Amniotic stem cell (primary cell): ENCODE measurements around the gene KDM4E.
"Not testable (repeated sequence)": the region's sequence is repeated elsewhere in the genome, so short reads cannot be mapped to it uniquely, and the experiment has no call there.

ENCODE experiments used
- DNase-seq: peaks from one replicate; lab custom pipeline; 2025; lab: John Stamatoyannopoulos, UW

Gene KDM4E

DNA sequence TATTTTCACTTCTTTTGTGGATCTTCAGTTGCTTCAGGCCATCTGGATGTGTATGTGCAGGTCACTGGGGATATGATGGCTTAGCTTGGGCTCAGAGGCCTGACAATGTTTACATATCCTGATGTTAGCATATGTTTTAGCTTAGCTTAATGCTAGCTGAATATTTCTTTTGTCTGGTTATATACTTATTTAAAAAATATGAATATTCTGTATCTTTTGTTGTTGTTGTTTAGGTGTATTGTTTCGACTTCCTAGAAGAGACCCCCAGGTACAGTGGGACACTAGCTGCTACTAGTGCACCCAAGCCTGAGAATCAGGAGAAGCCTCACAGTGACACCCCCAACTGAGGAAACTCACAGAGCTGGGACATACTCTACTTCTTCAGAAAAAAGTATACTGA, at the start of gene KDM4E:
KDM4E (plus strand) TSS at position 301 of the 400 bp plus-strand sequence. CDS start 300 bp downstream, outside the sequence.
- no peak for DNase-seq

DNA sequence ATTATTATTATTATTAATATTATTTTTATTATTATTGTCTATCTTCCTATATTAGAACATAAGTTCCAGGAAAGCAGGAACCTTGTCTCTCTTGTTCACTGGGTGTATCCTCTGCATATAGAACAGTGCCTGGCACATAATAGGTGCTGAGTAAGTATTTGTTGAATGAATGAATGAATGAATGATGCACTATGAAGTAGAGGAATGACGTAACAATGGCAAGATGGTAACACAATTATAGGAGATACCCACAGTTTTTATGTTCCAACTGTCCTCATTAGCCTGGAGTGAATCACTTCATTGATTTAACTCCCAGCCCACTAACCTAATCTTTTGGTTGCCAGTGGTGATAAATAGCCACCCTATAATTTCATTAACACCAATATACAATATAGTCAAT, 49.5 kb upstream of the KDM4E start:
- DNase-seq, result no peak

DNA sequence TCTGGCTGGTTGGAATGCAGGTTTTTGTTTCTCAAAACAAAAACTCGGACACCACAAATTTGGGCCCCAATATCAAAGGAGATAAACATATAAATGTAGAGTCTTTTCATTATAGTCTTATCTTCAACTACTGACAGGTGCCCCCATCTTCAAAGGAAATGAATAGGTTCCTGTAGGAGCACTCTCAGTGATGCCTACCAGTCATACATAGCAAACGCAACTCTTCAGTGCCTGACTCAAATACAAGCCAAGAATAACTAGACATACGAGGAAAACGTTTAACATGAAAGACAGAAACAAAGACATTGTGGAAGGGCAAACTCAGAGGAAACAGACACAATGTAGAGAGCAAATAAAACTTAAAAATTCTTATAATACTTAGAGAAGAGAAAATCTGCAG, 37.7 kb upstream of the KDM4E start:
- no peak for DNase-seq

DNA sequence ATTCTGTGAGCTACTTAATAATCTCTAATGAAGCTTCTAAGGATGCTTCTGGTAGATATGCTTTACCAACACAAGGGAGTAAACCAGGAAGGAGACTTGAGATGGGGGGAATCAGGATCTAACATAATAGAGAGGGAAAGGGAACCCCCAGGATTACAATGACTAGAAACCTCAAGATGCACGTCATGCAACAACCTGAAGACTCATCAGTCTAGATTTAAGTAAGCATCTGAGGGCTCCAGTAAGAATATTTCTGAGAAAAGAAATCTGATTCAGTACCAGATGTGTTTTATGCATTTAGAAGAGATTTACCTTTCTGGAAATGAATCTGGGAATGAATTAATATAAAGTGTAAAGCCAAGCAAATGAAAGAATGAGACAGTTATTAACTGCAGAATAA, 36.3 kb upstream of the KDM4E start:
- no peak for DNase-seq

DNA sequence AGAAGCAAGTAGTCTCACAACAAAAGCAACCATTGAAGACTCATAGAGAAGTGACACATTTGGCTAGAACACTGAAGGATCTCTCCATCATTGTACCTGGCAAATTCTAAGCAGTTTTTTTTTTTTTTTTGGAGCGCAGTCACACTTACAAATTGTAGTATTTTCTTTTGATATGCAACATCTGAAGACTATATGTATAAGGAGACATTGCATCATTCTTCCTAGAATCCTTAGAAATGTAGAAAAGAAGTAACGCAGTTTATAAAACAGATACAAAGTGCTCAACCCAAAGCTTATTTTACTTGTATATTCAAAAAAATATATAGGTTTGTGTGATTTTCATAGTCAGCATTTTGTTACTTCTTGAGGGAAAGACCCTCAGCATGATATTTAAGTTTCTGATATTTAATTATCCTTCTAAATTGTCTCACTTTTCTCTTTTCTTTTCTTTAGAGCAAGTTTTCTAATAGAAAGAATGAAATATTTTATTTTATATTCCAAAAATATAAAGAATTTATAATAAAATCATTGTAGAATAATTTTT, 31.6 kb upstream of the KDM4E start:
- DNase-seq, result no peak

DNA sequence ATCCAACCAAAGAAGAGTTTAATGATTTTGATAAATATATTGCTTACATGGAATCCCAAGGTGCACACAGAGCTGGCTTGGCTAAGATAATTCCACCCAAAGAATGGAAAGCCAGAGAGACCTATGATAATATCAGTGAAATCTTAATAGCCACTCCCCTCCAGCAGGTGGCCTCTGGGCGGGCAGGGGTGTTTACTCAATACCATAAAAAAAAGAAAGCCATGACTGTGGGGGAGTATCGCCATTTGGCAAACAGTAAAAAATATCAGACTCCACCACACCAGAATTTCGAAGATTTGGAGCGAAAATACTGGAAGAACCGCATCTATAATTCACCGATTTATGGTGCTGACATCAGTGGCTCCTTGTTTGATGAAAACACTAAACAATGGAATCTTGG, 27.6 kb upstream of the KDM4E start:
- DNase-seq, result no peak

DNA sequence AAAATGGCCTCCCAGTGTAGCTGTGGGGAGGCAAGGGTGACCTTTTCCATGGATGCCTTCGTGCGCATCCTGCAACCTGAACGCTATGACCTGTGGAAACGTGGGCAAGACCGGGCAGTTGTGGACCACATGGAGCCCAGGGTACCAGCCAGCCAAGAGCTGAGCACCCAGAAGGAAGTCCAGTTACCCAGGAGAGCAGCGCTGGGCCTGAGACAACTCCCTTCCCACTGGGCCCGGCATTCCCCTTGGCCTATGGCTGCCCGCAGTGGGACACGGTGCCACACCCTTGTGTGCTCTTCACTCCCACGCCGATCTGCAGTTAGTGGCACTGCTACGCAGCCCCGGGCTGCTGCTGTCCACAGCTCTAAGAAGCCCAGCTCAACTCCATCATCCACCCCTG, 26.8 kb upstream of the KDM4E start:
- DNase-seq, result no peak

DNA sequence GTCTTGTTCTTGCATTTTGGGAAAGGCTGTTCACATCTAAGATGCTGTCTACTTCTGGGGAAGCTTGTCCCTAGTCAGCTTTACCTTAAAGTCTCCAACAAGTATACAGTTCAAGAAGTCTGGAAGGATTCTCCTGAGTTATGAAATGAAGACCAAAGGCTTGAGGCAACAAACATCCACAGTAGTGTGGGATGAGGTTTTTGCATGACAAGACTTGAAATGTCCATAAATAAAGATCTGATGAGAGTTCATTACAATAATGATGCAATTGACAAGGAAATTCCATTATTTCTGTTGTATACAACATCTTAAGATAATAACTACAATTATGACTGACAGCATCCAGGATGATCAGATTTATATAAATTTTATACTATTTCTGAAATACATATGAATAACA, 21.3 kb upstream of the KDM4E start:
- DNase-seq, result no peak

DNA sequence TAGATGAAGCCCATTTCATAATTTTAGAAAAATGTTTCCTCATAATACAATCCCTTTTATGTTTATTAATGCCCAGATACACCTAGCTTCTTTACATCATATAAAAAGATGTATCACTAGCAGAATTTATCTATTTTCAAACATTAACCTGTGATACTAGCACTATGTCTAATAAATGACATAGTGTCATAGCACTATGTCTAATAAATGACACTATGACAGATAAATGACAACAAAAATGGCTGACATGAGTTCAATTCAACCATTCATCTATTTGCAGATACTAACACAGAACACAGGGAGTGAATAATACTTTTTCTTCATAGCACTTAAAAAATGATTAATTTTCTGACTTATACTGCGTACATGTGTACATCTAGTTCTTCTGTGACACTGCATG, 19.4 kb upstream of the KDM4E start:
- DNase-seq, result no peak

DNA sequence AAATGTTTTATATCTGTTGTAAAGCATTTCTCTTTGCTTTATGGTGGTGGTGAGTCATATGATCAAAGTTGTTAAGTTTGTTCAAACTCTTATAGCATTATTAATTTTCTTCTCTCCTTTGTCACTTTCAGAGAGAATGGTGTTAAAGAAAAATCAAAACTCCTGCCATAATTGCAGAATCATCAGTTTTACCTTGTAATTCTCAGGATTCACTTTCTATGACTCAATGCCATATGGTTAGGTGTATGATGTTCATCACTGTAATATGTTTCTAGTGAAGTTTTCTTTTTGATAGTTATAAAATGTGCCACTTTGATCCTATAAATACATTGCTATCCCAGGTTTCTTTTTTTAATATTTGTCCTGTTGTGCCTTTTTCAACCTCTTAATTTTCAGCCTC, 13.7 kb upstream of the KDM4E start:
- no peak for DNase-seq

DNA sequence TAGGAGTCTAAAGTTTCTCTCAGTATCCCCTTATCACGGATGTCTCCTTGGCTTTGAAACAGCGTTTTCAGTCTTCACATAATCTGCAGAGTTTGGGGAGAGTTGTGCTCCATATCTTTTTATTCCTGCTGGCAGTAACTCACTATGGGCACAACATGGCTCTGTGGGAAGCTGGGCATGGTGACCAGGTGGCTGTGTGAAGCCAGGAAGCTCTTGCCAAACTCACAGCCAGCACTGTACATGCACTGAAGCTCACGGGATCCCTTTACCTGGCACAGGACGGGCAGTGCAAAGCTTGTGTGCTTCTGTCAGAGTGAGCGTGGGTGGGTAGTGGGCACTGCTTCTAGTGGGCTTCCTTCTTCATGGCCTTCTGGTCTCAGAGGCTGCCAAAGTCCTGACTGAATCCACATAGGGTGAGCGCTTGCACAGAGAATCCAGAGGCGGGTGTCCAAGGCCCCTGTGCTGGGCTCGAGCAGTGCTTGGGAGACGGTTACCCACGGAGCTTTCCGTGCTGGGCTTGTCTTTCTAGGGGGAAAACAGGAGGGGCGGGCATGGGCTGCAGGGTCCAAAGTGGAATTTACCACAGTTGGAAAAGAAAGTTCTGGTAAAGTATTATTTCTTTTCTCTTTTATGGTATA, 10.8 kb upstream of the KDM4E start:
- DNase-seq, result no peak

DNA sequence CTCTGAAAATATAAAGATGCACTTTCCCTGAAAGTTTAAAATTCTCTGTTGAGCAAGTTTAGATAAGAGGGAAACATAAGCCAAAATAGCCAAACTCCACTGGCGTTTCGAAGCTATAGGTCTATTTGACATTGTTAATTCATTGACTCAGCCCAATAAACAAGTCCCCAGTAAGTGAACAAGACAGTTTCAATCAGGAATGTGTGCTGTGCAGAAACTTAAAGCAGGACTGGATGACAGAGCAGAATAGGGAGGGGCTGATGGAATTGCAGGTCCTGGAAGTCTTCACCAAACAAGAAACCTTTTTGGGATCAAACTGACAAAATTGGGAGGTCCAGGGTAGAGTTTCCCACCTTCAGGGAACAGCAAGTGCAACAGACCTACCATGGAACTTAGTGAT, 8.9 kb upstream of the KDM4E start:
- DNase-seq, result no peak

DNA sequence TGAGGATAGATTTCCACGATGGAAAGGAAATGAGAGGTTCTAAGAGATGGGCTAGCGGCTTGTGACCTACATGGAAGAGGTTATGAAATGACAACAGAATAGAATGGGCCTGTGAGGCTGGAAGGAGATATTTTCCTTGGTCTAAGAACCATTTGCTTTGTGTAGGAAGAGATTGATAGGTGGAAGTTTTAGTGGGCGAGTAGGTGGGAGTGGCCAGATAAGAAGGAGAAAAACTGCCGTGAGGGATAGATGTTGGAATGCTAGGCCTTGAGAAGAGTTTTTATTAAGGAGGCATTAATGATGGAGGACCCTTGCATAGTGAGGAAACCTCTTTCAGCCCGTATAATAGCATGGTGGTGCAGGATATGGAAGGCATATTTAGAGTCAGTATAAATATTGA, 3.6 kb upstream of the KDM4E start:
- DNase-seq, result not testable (repeated sequence)

DNA sequence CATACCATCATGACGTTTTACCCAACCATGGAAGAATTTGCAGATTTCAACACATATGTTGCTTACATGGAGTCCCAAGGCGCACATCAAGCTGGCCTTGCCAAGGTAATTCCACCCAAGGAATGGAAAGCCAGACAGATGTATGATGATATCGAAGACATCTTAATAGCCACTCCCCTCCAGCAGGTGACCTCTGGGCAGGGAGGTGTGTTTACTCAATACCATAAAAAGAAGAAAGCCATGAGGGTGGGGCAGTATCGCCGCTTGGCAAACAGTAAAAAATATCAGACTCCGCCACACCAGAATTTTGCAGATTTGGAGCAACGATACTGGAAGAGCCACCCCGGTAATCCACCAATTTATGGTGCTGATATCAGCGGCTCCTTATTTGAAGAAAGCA, 536 bp downstream of the KDM4E start:
- DNase-seq, result not testable (repeated sequence)

DNA sequence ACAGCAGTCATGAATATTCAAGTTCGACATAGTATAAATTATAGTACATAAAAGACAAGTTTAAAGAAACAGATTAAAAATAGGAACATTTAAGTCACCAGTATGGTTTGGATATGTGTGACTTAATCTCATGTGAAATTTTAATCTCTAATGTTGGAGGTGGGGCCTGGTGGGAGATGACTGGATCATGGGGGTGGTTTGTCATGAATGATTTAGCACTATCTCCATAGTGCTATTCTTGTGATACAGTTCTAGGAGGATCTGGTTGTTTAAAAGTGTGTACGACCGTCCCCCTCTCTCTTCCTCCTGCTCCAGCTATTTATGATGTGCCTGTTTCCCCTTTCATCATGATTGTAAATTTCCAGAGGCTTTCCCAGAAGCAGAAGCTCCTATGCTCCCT, 3.3 kb downstream of the KDM4E start:
- no peak for DNase-seq

DNA sequence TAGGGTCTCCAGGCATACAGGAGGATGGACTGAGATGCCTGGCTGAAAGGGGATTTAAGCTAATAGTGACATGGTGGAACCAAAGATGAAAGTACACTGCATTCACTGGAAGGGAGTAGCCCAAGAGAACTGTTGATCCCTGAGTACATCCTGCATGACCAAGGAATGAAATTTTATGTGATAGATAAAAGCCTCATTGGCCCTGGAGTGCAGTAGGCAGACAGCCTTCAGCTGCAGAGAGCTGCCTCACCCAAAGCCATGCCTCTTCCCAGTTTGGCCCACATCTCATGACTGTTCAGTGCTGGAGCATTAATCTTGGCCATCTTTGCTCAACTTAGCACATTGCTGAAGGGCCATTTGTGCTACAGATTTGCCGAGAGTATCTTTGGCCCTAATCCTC, 8.0 kb downstream of the KDM4E start:
- no peak for DNase-seq

DNA sequence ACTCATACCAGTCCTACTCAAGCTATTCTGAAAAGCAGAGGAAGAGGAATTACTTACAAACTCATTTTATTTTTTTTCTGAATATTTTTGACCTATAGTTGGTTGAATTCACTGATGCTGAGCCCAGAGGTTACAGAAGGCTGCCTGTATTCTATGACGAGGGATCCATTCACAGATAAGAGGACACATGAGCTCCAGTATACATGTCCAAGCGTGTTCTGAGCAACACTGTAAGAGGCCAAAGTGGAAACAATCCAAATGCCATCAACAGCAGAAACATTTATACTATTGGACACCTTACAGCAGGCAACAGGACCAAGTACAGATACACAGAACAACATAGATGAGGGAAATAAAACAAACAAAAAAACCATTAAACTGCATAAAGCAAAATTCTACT, 10.3 kb downstream of the KDM4E start:
- DNase-seq, result no peak

DNA sequence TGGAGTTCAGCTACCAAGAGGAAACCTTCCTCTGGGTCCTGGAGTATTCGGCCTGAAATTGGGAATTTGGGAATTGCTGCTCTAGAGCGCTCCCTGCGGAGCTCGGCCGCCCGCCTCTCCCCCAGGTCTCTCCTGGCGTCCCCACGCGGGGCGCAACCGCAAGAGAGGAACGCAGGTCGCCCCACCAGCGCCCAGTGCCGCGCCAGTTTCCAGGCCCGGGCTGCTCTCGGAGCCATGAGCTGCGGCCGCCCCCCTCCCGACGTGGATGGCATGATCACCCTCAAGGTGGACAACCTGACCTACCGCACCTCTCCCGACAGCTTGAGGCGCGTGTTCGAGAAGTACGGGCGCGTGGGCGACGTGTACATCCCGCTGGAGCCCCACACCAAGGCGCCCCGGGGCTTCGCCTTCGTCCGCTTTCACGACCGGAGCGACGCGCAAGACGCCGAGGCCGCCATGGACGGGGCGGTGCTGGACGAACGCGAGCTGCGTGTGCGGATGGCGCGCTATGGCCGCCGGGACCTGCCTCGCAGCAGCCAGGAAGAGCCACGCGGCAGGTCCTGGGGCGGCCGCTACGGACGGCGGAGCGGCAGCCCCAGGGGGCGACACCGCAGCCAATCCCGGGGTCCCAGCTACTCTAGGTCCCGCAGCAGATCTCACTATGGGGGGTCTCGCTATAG, 12.4 kb downstream of the KDM4E start:
- not testable (repeated sequence) for DNase-seq

DNA sequence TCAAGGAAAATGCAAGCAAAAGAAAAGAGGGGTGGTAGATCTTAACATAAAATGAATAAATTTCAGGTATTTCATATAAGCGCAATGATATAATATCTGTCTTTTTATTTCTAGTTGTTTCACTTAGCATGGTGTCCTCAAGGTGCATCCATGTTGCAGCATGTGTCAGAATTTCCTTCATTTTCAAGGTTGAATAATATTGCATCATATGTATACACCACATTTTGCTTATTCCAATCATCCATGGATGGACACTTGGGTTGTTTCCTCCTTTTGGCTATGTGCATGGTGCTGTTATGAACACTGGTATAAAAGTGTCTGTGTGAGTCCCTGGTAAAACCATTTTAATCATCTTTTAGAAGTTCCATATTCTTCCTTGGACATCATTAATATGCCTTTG, 17.2 kb downstream of the KDM4E start:
- DNase-seq, result no peak

DNA sequence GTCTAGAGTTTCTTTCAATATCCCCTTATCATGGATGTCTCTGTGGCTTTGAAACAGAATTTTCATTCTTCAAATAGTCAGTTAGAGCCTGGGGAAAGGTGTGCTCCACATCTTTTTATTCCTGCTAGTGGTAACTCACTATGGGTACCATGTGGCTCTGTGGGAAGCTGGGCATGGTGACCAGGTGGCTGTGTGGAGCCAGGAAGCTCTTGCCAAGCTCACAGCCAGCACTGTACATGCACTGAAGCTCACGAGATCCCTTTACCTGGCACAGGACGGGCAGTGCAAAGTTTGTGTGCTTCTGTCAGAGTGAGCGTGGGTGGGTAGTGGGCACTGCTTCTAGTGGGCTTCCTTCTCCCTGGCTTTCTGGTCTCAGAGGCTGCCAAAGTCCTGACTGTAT, 17.8 kb downstream of the KDM4E start:
- no peak for DNase-seq

DNA sequence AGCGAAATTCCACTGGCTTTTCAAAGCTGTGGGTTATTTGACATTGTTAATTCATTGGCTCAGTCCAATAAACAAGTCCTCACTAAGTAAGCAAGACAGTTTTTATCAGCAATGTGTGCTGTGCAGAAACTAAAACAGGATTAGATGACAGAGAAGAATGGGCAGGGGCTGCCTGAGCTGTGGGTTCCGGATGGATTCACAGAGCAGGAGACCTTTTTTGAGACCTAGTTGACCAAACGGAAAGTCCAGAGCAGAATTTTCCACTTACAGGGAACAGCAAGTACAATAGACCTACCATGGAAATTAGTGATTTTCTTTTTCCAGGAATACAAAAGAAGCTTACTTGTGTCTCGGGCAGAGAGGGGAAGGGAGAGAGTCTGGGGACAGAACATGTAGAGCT, 19.0 kb downstream of the KDM4E start:
- no peak for DNase-seq

DNA sequence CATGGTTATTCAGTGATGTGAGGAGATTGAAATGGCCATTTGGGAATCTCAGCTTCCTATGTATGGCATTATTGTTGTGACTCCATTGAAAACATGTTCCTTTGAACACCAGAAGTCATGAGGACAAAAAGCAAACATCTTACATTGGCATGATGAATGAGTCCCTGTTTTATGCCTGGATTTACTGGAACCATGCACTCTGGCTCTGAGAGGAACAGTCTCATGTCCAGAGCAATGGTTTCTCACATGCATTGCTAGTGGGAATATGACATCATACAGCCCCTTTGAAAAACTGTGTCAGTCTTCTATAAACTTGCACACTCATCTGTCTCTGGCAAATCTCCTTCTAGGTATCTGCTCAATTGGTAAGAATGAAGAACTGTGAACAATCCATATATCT, 20.8 kb downstream of the KDM4E start:
- DNase-seq, result no peak

DNA sequence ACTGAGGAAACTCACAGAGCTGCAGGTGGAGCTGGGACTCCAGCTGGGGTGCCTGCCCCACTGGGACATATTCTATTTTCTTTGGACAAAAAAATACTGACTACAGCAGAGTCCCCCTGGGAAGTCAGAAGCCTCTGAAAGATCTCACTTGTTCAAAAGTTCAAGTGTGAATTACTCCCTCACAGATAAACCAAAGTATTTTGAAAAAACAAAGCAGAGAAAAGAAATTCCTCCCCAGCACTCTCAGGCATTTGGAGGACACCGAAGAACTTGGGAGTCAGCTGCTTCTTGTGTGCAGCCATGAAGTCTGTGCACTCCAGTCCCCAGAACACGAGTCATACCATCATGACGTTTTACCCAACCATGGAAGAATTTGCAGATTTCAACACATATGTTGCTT, 24.1 kb downstream of the KDM4E start, which contains the start of gene KDM4F:
KDM4F (plus strand) TSS at position 301 of the 400 bp plus-strand sequence.
- not testable (repeated sequence) for DNase-seq
